ENCODE results near the gene ARHGAP26. TPM values are rescaled to one million over a fixed set of nuclear protein-coding genes. Genes with fewer than 3 reads are reported as not detected.

Gene ARHGAP26
- total and polyA plus RNA-seq, 2 of the 4 experiments (the other 2 are of a cell fraction): 0.54 to 0.56 TPM

GRCh38 chr5:143229426-143229895 lies 459.3 kb downstream of the ARHGAP26 start:
- ChIA-PET POLR2A (ENCODE audit: unreplicated experiment) (no interaction called here), CTCF (no interaction called here)
- BruUV-seq (replicated peaks): no TSS peak
- Histone ChIP-seq H3K79me1 (ENCODE audit: low read depth in 1 of 2, low read length in 2 of 2) (no peaks in the 10 kb centered on the region), H3K9me3 (ENCODE audit: control insufficient read depth, insufficient read depth, low read length) (no peaks in the 10 kb centered on the region), H3K4me1 (ENCODE audit: control insufficient read depth, insufficient read depth, low read length) (peaks cover 7% of the 10 kb centered on the region; the same call in 1 of the 2 replicates), H3K4me2 (ENCODE audit: low read depth, low read length) (no peak overlapping the region), H3K56ac (ENCODE audit: extremely low read depth, insufficient read depth, low read length) (no peak overlapping the region), H4K91ac (ENCODE audit: insufficient read depth, low read depth, low read length) (no peak overlapping the region), H3K27ac (ENCODE audit: insufficient read depth, low read length) (no peak overlapping the region), H2BK120ac (ENCODE audit: low read depth, low read length) (no peak overlapping the region), H3K14ac (replicated peaks; ENCODE audit: low read depth, low read length) (peak overlapping the region; percentile 34), H2AK5ac (ENCODE audit: low read depth, low read length) (no peak overlapping the region; the same call in 1 of the 2 replicates), H3K36me3 (ENCODE audit: control insufficient read depth, insufficient read depth, low read length) (no peaks in the 10 kb centered on the region), H3K9me1 (ENCODE audit: insufficient read depth, low read length) (peaks cover 6% of the 10 kb centered on the region; the same call in 1 of the 2 replicates), H2BK15ac (ENCODE audit: low read depth, low read length) (no peak overlapping the region), H2BK5ac (ENCODE audit: low read depth, low read length, poor library complexity, severe bottlenecking) (no peak overlapping the region), H4K20me1 (ENCODE audit: insufficient read depth, low read length) (no peaks in the 10 kb centered on the region), H3K4ac (ENCODE audit: low read depth, low read length) (no peak overlapping the region), H3K18ac (ENCODE audit: low read depth, low read length) (no peak overlapping the region; the same call in 1 of the 2 replicates), H4K5ac (ENCODE audit: low read depth, low read length) (no peak overlapping the region), H3K9ac (ENCODE audit: low read depth, low read length) (no peak overlapping the region), H2AFZ (replicated peaks; ENCODE audit: low read length, poor library complexity) (no peak overlapping the region), H2AK9ac (replicated peaks; ENCODE audit: low read depth, low read length, poor library complexity) (no peak overlapping the region), H4K8ac (ENCODE audit: low read depth in 2 of 2, low read length in 2 of 2) (no peak overlapping the region), H3K23ac (ENCODE audit: low read depth, low read length) (no peak overlapping the region), H3K4me3 (ENCODE audit: insufficient read depth, low read depth, low read length) (no peak overlapping the region), H3K27me3 (ENCODE audit: control insufficient read depth, insufficient read depth, low read length) (no peaks in the 10 kb centered on the region), H2BK20ac (ENCODE audit: low read depth, low read length) (no peak overlapping the region; the same call in 1 of the 2 replicates)
- intact Hi-C loops (cut with micrococcal nuclease): no loop called here
- no peak for DNase-seq
- TF ChIP-seq RFX5 (IDR thresholded peaks at IDR 0.05; ENCODE audit: low read depth, low read length) (no peak), CTCF (conservative IDR thresholded peaks at IDR 0.05; ENCODE audit: low read depth, low read length) (no peak), FOS (IDR thresholded peaks at IDR 0.05; ENCODE audit: low read depth, low read length) (no peak), MAZ (IDR thresholded peaks at IDR 0.05; ENCODE audit: borderline replicate concordance, low read depth, low read length) (no peak), RAD21 (IDR thresholded peaks at IDR 0.05; ENCODE audit: low read length) (no peak), MXI1 (IDR thresholded peaks at IDR 0.05; ENCODE audit: borderline replicate concordance, low read depth, low read length) (no peak), CEBPB (IDR thresholded peaks at IDR 0.05; ENCODE audit: low read depth, low read length) (no peak), RCOR1 (IDR thresholded peaks at IDR 0.05; ENCODE audit: insufficient replicate concordance, low read length) (no peak), BHLHE40 (IDR thresholded peaks at IDR 0.05; ENCODE audit: low read depth, low read length) (no peak), NFE2L2 (IDR thresholded peaks at IDR 0.05; ENCODE audit: low read depth, low read length) (no peak), SMC3 (IDR thresholded peaks at IDR 0.05; ENCODE audit: low read depth, low read length) (no peak), POLR2A (IDR thresholded peaks at IDR 0.05; ENCODE audit: low read depth, low read length) (no peak), CHD1 (IDR thresholded peaks at IDR 0.05; ENCODE audit: low read depth, low read length) (no peak), ELK1 (IDR thresholded peaks at IDR 0.05; ENCODE audit: borderline replicate concordance, low read depth, low read length) (no peak), MAFK (IDR thresholded peaks at IDR 0.05; ENCODE audit: low read depth, low read length) (no peak), USF2 (IDR thresholded peaks at IDR 0.05; ENCODE audit: low read depth, low read length) (no peak)
- no CpG with 5 or more reads among the region's 8 CpGs for WGBS, 2 experiments (ENCODE audit: extremely low coverage in 2 of 2, insufficient read length in 1 of 2)
- dilution Hi-C loops (cut with HindIII; ENCODE audit: low sequenced_read_pairs, unreplicated experiment): no loop called here
- in situ Hi-C loops (cut with MboI; ENCODE audit: low sequenced_read_pairs): no loop called here
- no peak for ATAC-seq (ENCODE audit: low read depth)
